ENCODE results near the gene MYMX.
"Not testable (repeated sequence)": the region's sequence is repeated elsewhere in the genome, so short reads cannot be mapped to it uniquely, and the experiment has no call there.

MYMX gene

GRCh38 chr6:44230034-44230675 lies 13.4 kb downstream of the MYMX start:
- no peaks in the 10 kb centered on the region for H3K27me3 ChIP-seq (replicated peaks in 2 of 5; ENCODE audit: control insufficient read depth in 4 of 5, insufficient read depth in 5 of 5, low read length in 4 of 5)
- no peak for DNase-seq
- ChIA-PET POLR2A (interaction anchor here (0.7 to 0.8 kb wide), 2 partner anchors 17 to 54 kb away, joined by 3 to 4 read pairs; partner anchors contain the start of gene HSP90AB1), CTCF (interaction anchor here (0.7 to 1.7 kb wide), 8 partner anchors 8 to 131 kb away, joined by 3 to 7 read pairs (median 3); no protein-coding TSS in a partner anchor)
- no peaks in the 10 kb centered on the region for H3K9me3 ChIP-seq (ENCODE audit: control extremely low read depth in 1 of 5, control insufficient read depth in 4 of 5, insufficient read depth in 2 of 5, low read depth in 1 of 5, low read length in 4 of 5)
- no peak overlapping the region for H3K4me3 ChIP-seq (ENCODE audit: control insufficient read depth in 1 of 7, extremely low read depth in 1 of 7, insufficient read depth in 4 of 7, low read depth in 2 of 7, low read length in 6 of 7)
- H3K4me1 ChIP-seq (ENCODE audit: control extremely low read depth in 1 of 4, control insufficient read depth in 4 of 4, insufficient read depth in 4 of 4, low read length in 3 of 4), result peaks cover 0 to 57% (median 38%) of the 10 kb centered on the region in 4 experiments
- 97% methylated on average over 6 of the region's 10 CpGs for WGBS (ENCODE audit: insufficient coverage)
- no peak overlapping the region for H3K27ac ChIP-seq (ENCODE audit: insufficient read depth in 1 of 2, low read depth in 1 of 2, low read length in 2 of 2, poor library complexity in 1 of 2, severe bottlenecking in 2 of 2)
- peaks cover 2 to 68% (median 25%) of the 10 kb centered on the region in 4 experiments for H3K36me3 ChIP-seq (ENCODE audit: control insufficient read depth in 4 of 4, insufficient read depth in 4 of 4, low read length in 3 of 4)

- DNase-seq; H3K27me3 ChIP-seq (replicated peaks in 2 of 5; ENCODE audit: control insufficient read depth in 4 of 5, insufficient read depth in 5 of 5, low read length in 4 of 5); H3K9me3 ChIP-seq (ENCODE audit: control extremely low read depth in 1 of 5, control insufficient read depth in 4 of 5, insufficient read depth in 2 of 5, low read depth in 1 of 5, low read length in 4 of 5); H3K4me3 ChIP-seq (ENCODE audit: control insufficient read depth in 1 of 7, extremely low read depth in 1 of 7, insufficient read depth in 4 of 7, low read depth in 2 of 7, low read length in 6 of 7); H3K27ac ChIP-seq (ENCODE audit: insufficient read depth in 1 of 2, low read depth in 1 of 2, low read length in 2 of 2, poor library complexity in 1 of 2, severe bottlenecking in 2 of 2); POLR2A ChIA-PET; CTCF ChIA-PET: not testable (repeated sequence)
- H3K36me3 ChIP-seq (ENCODE audit: control insufficient read depth in 4 of 4, insufficient read depth in 4 of 4, low read length in 3 of 4), result peaks cover 2 to 75% (median 25%) of the 10 kb centered on the region in 4 experiments
- WGBS (ENCODE audit: insufficient coverage), result 94% methylated on average over 7 of the region's 9 CpGs
- H3K4me1 ChIP-seq (ENCODE audit: control extremely low read depth in 1 of 4, control insufficient read depth in 4 of 4, insufficient read depth in 4 of 4, low read length in 3 of 4), result peaks cover 0 to 44% (median 29%) of the 10 kb centered on the region in 4 experiments
These were observed 14.7 kb downstream of the MYMX start for GRCh38 chr6:44231426-44231825.

- H3K4me1 ChIP-seq (ENCODE audit: control extremely low read depth in 1 of 4, control insufficient read depth in 4 of 4, insufficient read depth in 4 of 4, low read length in 3 of 4), result peaks cover 0 to 40% (median 38%) of the 10 kb centered on the region in 4 experiments
- 80% methylated on average over 14 of the region's 16 CpGs for WGBS (ENCODE audit: insufficient coverage)
- H3K27me3 ChIP-seq (replicated peaks in 2 of 5; ENCODE audit: control insufficient read depth in 4 of 5, insufficient read depth in 5 of 5, low read length in 4 of 5), result no peaks in the 10 kb centered on the region
- peaks cover 2 to 65% (median 25%) of the 10 kb centered on the region in 4 experiments for H3K36me3 ChIP-seq (ENCODE audit: control insufficient read depth in 4 of 4, insufficient read depth in 4 of 4, low read length in 3 of 4)
- CTCF ChIA-PET, result interaction anchor here (0.7 to 6.3 kb wide), 14 partner anchors 9 to 134 kb away, joined by 3 to 96 read pairs (median 4); partner anchors contain the start of gene SLC29A1
- no peaks in the 10 kb centered on the region for H3K9me3 ChIP-seq (ENCODE audit: control extremely low read depth in 1 of 5, control insufficient read depth in 4 of 5, insufficient read depth in 2 of 5, low read depth in 1 of 5, low read length in 4 of 5)
- peak in 2 of 3 donors; percentile 57 to 67 for DNase-seq
- no peak overlapping the region for H3K4me3 ChIP-seq (ENCODE audit: control insufficient read depth in 1 of 7, extremely low read depth in 1 of 7, insufficient read depth in 4 of 7, low read depth in 2 of 7, low read length in 6 of 7)
- no peak overlapping the region for H3K27ac ChIP-seq (ENCODE audit: insufficient read depth in 1 of 2, low read depth in 1 of 2, low read length in 2 of 2, poor library complexity in 1 of 2, severe bottlenecking in 2 of 2)
- POLR2A ChIA-PET, result interaction anchor here (0.7 to 1.7 kb wide), 3 partner anchors 9 to 152 kb away, joined by 3 to 4 read pairs (median 4); no protein-coding TSS in a partner anchor
These were observed 16.2 kb downstream of the MYMX start for GRCh38 chr6:44232676-44233566.

GRCh38 chr6:44233567-44234100 lies 16.9 kb downstream of the MYMX start:
- peaks cover 0 to 42% (median 40%) of the 10 kb centered on the region in 4 experiments for H3K4me1 ChIP-seq (ENCODE audit: control extremely low read depth in 1 of 4, control insufficient read depth in 4 of 4, insufficient read depth in 4 of 4, low read length in 3 of 4)
- DNase-seq, result no peak
- H3K4me3 ChIP-seq (ENCODE audit: control insufficient read depth in 1 of 7, extremely low read depth in 1 of 7, insufficient read depth in 4 of 7, low read depth in 2 of 7, low read length in 6 of 7), result no peak overlapping the region
- H3K36me3 ChIP-seq (ENCODE audit: control insufficient read depth in 4 of 4, insufficient read depth in 4 of 4, low read length in 3 of 4), result peaks cover 2 to 58% (median 25%) of the 10 kb centered on the region in 4 experiments
- no peak overlapping the region for H3K27ac ChIP-seq (ENCODE audit: insufficient read depth in 1 of 2, low read depth in 1 of 2, low read length in 2 of 2, poor library complexity in 1 of 2, severe bottlenecking in 2 of 2)
- WGBS (ENCODE audit: insufficient coverage), result 42% methylated on average over 10 of the region's 14 CpGs
- POLR2A ChIA-PET, result interaction anchor here (0.7 to 1.7 kb wide), 4 partner anchors 9 to 31 kb away, joined by 3 to 5 read pairs (median 4); no protein-coding TSS in a partner anchor
- CTCF ChIA-PET, result interaction anchor here (0.7 to 6.3 kb wide), 26 partner anchors 10 to 142 kb away, joined by 3 to 96 read pairs (median 4); partner anchors contain the start of genes HSP90AB1, MYMX and SLC29A1
- no peaks in the 10 kb centered on the region for H3K9me3 ChIP-seq (ENCODE audit: control extremely low read depth in 1 of 5, control insufficient read depth in 4 of 5, insufficient read depth in 2 of 5, low read depth in 1 of 5, low read length in 4 of 5)
- H3K27me3 ChIP-seq (replicated peaks in 2 of 5; ENCODE audit: control insufficient read depth in 4 of 5, insufficient read depth in 5 of 5, low read length in 4 of 5), result no peaks in the 10 kb centered on the region

- WGBS (ENCODE audit: insufficient coverage), result 61% methylated on average over 4 of the region's 5 CpGs
- peaks cover 0 to 42% (median 40%) of the 10 kb centered on the region in 4 experiments for H3K4me1 ChIP-seq (ENCODE audit: control extremely low read depth in 1 of 4, control insufficient read depth in 4 of 4, insufficient read depth in 4 of 4, low read length in 3 of 4)
- DNase-seq, result peak; percentile 50 to 63 (median 62)
These were observed 17.6 kb downstream of the MYMX start for GRCh38 chr6:44234101-44235025.

GRCh38 chr6:44235269-44235668 lies 18.5 kb downstream of the MYMX start:
- no peak for DNase-seq
- peaks cover 0 to 42% (median 40%) of the 10 kb centered on the region in 4 experiments for H3K4me1 ChIP-seq (ENCODE audit: control extremely low read depth in 1 of 4, control insufficient read depth in 4 of 4, insufficient read depth in 4 of 4, low read length in 3 of 4)
- peaks cover 2 to 42% (median 13%) of the 10 kb centered on the region in 4 experiments for H3K36me3 ChIP-seq (ENCODE audit: control insufficient read depth in 4 of 4, insufficient read depth in 4 of 4, low read length in 3 of 4)
- 94% methylated on average over 5 of the region's 6 CpGs for WGBS (ENCODE audit: insufficient coverage)
- no peak overlapping the region for H3K4me3 ChIP-seq (ENCODE audit: control insufficient read depth in 1 of 7, extremely low read depth in 1 of 7, insufficient read depth in 4 of 7, low read depth in 2 of 7, low read length in 6 of 7)
- POLR2A ChIA-PET, result no interaction called here
- H3K9me3 ChIP-seq (ENCODE audit: control extremely low read depth in 1 of 5, control insufficient read depth in 4 of 5, insufficient read depth in 2 of 5, low read depth in 1 of 5, low read length in 4 of 5), result no peaks in the 10 kb centered on the region
- CTCF ChIA-PET, result interaction anchor here (1.0 to 6.3 kb wide), 22 partner anchors 10 to 137 kb away, joined by 3 to 96 read pairs (median 6); partner anchors contain the start of genes HSP90AB1, MYMX and SLC29A1
- no peaks in the 10 kb centered on the region for H3K27me3 ChIP-seq (replicated peaks in 2 of 5; ENCODE audit: control insufficient read depth in 4 of 5, insufficient read depth in 5 of 5, low read length in 4 of 5)
- H3K27ac ChIP-seq (ENCODE audit: insufficient read depth in 1 of 2, low read depth in 1 of 2, low read length in 2 of 2, poor library complexity in 1 of 2, severe bottlenecking in 2 of 2), result no peak overlapping the region

More at GRCh38 chr6:44234101-44235025, 17.6 kb downstream of the MYMX start:
- POLR2A ChIA-PET, result interaction anchor here (0.7 to 1.7 kb wide), 4 partner anchors 10 to 30 kb away, joined by 3 to 5 read pairs (median 4); no protein-coding TSS in a partner anchor
- CTCF ChIA-PET, result interaction anchor here (0.8 to 6.3 kb wide), 29 partner anchors 10 to 143 kb away, joined by 3 to 96 read pairs (median 4); partner anchors contain the start of genes HSP90AB1, MYMX and SLC29A1
- H3K4me3 ChIP-seq (ENCODE audit: control insufficient read depth in 1 of 7, extremely low read depth in 1 of 7, insufficient read depth in 4 of 7, low read depth in 2 of 7, low read length in 6 of 7), result no peak overlapping the region
- no peaks in the 10 kb centered on the region for H3K27me3 ChIP-seq (replicated peaks in 2 of 5; ENCODE audit: control insufficient read depth in 4 of 5, insufficient read depth in 5 of 5, low read length in 4 of 5)
- H3K27ac ChIP-seq (ENCODE audit: insufficient read depth in 1 of 2, low read depth in 1 of 2, low read length in 2 of 2, poor library complexity in 1 of 2, severe bottlenecking in 2 of 2), result no peak overlapping the region
- peaks cover 2 to 51% (median 20%) of the 10 kb centered on the region in 4 experiments for H3K36me3 ChIP-seq (ENCODE audit: control insufficient read depth in 4 of 4, insufficient read depth in 4 of 4, low read length in 3 of 4)
- H3K9me3 ChIP-seq (ENCODE audit: control extremely low read depth in 1 of 5, control insufficient read depth in 4 of 5, insufficient read depth in 2 of 5, low read depth in 1 of 5, low read length in 4 of 5), result no peaks in the 10 kb centered on the region
